NCI-H1436 (cell line): ENCODE results near the gene POLR2J.

ENCODE experiments used
- DNase-seq: peaks from one replicate; lab custom pipeline; 2025; lab: John Stamatoyannopoulos, UW

The POLR2J gene

DNA sequence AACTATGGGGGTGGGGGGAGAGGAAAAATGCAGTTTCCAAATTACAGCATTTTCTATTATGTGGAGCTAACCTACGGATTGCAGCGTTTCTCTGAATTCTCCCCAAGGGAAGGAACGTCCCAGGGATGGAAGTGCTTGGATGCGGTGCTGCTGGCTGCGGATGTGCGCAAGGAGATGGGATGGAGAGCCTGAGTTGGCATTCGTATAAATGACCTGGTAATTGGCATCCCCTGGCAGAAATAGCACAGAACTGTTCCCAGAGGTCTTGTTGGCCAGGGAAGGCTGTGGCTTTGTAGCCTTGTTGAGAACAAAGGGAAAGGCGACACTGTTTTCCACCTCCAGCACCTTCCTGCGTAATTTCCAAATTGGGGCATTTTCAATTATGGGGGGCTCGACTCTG, 42.6 kb downstream of the POLR2J start:
- DNase-seq = no peak

DNA sequence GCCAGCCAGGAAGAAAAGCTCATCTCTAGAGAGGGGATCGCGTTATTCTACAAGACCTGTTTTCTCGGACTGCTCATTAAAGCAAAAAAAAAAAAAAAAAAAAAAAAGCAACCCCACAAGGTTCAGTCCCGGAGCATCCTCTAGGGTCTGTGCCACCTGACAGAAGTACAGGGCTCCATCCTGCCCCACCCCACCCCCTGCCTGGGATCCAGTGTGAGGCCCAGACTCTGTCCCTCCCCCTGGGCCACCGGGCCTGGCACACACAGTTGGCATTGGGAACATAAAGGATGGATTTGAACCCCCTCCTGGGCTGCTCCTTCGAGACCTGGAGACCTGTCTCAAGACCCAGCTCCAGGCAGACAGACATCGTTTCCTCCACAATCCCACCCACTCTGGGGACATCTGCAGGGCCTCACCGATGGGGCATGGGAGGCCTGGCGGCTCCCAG, 44.7 kb downstream of the POLR2J start:
- DNase-seq = no peak

DNA sequence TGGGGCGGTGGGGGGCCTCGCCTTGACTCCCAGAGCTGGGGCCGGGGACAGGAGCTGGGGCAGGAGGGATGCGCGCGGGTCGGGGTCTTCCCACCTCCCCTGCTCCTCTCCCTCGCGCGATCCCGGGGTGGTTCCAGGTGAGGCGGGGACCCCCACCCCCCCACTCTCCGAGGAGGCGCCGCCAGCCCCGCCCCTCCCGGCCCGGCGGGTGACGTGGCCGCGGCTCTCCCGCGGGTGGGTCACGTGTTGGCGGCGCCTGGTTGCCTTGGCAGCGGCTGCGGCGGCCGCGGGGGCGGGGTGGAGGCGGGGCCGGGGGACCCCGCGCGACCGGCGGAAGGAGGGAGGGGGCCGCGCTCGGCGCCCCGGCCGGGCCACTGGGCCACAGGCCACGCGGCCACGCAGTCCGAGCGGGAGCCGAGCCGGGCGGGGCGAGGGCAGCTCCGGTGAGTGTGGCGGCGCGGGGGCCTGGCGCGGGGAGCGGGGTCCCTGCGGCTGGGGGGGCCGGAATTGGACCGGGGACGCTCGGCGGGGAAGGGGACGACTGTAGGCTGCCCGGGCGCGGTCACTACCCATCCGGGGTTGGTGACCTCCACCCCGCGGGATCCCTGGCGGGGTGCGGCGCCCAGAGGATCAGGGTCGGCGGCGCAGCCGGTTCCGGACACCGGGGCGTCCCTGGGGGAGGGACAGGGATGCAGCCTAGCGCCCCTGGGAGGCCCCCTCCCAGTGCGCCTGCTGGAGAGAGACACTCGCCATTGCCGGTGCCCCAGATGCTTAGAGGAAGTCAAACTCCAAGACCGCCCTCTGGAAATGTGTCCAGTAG, 45.3 kb downstream of the POLR2J start, which contains the start of gene ORAI2:
ORAI2 (plus strand) TSS at position 357 of the 820 bp plus-strand sequence. CDS start 5,382 bp downstream, outside the sequence.
- DNase-seq = peak; percentile 74

DNA sequence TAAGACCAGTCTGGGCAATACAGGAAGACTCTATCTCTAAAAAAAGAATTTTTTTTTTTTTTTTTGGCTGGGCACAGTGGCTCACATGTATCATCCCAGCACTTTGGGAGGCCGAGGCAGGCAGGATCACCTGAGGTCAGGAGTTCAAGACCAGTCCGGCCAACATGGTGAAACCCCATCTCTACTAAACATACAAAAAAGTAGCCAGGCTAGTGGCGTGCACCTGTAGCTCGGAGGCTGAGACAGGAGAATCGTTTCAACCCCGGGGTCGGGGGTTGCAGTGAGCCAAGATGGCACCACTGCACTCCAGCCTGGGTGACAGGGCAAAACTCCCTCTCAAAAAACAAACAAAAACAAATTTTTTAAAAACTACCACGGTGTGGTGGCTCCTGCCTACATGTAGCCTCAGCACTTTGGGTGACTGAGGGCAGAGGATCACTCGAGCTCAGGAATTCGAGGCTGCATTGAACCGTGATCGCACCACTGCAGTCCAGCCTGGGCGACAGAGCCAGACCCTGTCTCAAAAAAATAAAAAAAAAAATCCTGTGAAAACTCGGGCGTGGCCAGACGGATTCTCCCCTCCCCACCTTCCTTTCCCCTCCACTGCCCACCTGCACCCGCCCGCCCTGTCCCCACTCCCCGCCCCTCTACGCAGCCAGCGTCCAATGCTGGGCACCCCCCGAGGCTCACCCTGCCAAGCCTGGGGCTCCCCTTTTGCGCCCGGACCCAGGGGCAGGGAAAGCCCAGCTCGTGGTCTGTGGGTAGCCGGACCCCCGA, 46.1 kb downstream of the POLR2J start:
- no peak for DNase-seq

DNA sequence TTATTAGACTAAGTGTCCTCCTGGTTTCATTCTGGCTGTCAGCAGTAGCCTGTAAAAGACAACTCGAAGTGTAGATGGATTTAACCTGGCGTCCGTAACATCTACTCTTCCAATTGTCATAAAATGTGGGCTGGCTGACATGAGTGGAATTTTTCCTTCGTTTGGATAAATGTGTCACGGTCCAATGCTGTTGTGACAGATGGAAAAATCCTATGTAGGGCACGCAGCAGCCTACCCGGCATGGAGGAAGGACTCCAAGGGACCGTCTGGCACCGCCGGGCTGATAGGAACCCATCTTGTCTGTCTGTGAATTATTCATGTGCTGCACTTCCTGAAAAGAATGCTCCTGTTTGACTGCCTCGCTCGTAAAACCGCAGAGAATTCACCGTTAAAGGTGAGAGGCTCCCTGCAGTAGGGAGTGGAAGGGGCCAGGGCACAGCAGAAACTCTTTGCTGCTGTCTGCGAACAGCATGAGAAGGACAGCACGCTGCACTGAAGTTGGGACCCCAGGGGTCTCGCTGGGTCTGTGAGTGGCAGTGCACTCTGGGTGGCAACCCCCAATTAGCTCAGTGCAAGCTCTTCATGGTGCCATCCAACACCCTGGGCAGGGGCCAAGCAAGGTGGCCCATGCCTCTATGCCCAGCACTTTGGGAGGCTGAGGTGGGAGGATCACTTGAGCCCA, 47.0 kb downstream of the POLR2J start:
- DNase-seq = no peak

DNA sequence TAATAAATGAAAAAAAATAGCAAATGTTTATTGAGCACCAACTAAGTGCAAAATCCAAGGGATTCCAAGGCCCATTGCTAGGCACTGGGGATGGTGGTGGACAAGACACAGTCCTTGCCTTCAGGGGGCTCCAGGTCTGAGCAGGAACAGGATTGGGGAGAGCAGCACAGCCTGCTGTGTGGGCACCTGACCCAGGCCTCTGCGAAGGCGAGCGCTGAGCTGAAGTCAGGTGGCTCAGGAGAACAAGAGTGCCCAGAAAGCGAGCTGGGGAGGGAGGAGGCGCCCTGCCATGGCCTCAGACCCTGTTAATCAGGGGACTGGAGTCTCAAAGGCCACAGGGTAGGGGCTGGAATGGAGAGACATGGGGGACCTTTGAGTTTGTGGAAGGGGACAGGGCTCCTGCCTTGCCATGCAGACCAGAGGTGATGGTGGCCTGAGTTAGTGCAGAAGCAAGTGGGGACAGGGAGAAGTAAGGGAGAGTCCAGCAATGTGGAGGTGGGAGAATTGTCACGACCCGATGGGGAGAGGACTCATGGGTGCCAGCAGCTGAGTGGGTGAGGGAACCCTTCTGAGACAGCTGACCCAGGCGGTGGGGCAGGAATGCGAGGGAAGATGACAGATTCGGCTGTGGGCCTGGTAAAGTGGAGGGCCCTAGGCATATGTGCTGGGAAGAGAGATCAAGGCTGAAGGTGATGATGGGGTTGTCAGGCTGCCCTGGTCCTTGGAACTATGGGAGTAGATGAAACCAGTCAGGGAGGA, 49.4 kb downstream of the POLR2J start:
- DNase-seq = no peak

DNA sequence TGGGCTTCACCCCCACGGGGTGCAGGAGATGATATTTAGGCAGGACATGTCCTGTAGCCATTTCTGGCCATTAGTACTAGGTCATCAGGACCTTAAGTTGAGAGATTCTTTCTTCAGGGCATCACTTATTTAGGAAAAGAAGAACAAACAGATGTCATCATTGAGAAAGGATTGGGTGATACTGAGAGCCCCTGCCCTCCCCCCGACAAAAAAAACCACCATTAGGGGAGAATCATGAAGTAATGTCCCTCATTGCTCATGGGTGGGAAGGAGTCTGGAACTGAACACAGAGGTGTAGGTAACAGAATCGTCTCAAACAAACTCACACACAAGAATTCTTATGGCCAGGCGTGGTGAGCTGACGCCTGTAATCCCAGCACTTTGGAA, 51.7 kb downstream of the POLR2J start:
- no peak for DNase-seq

DNA sequence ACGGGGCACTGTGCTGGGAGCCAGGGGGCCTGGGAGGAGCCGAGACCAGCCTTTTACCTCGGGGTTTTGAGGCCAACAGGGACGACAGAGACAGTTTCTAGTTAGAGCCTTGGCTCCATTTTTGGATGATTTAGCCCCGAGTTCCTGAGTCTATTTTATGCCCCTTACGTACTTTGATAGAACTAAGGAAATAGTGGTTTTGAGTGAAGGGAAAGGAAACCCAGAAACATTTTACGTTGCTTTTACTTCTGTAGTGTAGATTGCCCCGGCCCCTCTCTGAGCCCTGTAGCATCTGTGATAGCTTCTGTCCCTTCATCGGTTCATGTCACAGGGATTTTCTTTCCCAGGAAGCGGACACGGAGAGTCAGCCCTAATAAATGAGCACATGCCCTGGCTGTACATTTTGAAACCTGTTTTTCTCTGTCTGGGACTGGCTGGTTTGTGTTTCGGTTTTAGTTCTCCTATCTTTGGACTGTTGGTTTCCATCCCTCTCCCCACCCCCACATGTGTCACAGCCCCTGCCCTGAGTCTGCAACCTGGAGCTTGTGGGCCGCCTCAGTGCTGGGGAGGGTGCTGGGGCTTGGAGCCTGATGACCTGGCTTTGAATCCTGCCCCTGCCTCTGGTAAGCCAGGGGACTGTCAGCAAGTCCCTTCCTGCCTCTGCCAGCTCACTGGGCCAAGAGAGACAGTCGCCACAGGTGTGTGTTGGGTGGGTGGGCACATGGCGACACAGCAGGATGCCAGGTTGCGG, 52.3 kb downstream of the POLR2J start:
- DNase-seq = no peak

DNA sequence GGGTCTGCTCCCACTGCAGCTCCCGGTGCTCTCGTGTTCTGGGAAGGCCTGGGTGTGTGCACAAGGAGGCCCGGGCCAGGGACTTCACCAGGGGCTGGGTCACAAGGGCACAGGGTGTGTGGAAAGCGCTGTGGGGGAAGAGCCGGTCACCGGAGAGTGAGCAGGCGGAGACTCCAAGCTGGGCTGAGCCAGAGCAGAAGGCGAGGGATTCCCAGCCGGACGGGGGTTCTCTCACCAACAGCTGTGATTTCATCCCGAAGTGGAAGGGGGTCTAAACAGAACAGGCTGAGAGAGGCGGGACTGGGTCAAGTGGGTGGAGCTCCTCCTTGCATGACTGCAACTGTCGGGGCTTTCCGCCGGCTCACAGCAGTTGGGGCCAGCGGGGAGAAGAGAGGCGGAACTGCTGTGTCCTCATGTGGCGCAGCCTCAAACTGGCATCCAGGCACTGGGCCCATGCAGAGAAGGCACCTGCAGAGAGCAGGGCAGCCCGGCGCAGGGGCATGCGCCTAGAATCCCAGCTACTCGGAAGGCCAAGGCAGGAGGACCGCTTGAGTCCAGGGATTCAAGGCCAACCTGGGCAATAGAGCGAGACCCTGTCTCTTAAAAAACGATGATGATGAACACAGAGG, 53.0 kb downstream of the POLR2J start:
- no peak for DNase-seq

DNA sequence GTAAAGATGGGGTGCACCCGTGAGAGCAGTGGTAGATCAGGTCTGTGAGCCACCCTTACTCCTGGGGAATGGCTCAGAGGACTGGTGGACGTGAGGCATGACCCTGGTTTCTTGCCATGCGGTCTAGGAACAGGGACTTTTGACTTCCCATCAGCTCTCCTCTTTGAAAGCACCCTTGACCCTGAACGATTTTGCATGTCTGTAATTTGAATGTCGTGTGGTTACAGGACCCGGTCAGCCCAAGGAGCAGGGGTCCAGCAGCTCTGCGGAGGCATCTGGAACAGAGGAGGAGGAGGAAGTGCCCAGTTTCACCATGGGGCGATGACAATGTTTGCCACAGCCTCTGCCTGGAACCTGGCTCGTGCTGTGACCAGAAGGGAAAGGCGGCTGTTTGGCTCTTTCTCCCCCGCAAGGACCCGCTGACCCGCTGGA, 53.9 kb downstream of the POLR2J start:
- no peak for DNase-seq

DNA sequence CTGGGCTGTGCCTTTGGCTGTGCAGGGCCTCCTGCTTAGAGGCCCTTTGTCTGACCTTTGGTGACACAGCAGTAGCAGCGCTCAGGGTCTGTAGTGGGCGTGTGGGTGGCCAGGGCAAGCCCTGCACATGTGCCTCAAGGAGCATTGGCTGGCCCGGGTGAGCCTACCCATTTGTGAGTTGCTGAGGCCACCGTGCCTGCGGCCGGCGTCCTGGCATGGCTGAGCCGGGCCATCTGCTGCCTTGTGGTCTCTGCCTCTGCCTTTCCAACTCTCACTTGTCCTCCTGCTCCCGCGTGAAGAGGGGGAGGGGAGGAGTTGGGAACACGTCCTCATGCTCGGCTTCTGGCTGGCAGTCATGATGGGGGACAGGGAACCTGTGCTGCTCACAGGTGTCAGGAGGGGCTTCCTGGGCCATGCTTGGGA, 54.6 kb downstream of the POLR2J start:
- no peak for DNase-seq
